Measurements from ENCODE around the gene MT3. TPM values are rescaled to one million over a fixed set of nuclear protein-coding genes. Genes with fewer than 3 reads are reported as not detected.

MT3 gene
- total RNA-seq, 1 experiment from 2014 or later: not detected

- H3K36me3 ChIP-seq (ENCODE audit: control insufficient read depth, insufficient read depth, low read length): no peaks in the 10 kb centered on the region; the same call in 1 of the 2 replicates
- CTCF ChIA-PET: interaction anchor here (0.6 to 1.3 kb wide), 4 partner anchors 17 to 31 kb away, joined by 3 read pairs; partner anchors contain the start of gene MT2A
- DNase-seq (ENCODE audit: low read depth, low spot score): no peak
- peak overlapping the region; percentile 89 for H3K27ac ChIP-seq (ENCODE audit: low read length)
- ATAC-seq: peak; percentile 57
- TSS peak; percentile 99 for BruUV-seq (replicated peaks)
- H3K4me1 ChIP-seq (ENCODE audit: control insufficient read depth, insufficient read depth, low read length): peaks cover 17% of the 10 kb centered on the region
- no peak for TF ChIP-seq CTCF (IDR thresholded peaks at IDR 0.05)
- 0 out of 4 replicates have a peak, but pooled peaks of 1 of the 2 experiments have one; percentile 11 for TF ChIP-seq REST (IDR thresholded peaks at IDR 0.05; ENCODE audit: insufficient read depth in 1 of 2, low read depth in 2 of 2, low read length in 1 of 2)
- intact Hi-C loops (cut with micrococcal nuclease; ENCODE audit: unreplicated experiment) (no loop called here), in situ Hi-C loops (cut with HindIII; ENCODE audit: low pct_unique_long_range_greater_than_20kb, low sequenced_read_pairs) (no loop called here)
- no peaks in the 10 kb centered on the region for H3K9me3 ChIP-seq (ENCODE audit: control insufficient read depth, insufficient read depth, low read depth, low read length)
- peak overlapping the region; percentile 57 to 72 for H3K4me3 ChIP-seq (ENCODE audit: low read depth in 2 of 2, low read length in 2 of 2)
- POLR2A ChIA-PET: interaction anchor here (0.7 to 1.0 kb wide), 3 partner anchors 17 to 43 kb away, joined by 3 to 4 read pairs (median 3); no protein-coding TSS in a partner anchor
- H3K27me3 ChIP-seq (ENCODE audit: control insufficient read depth, insufficient read depth, low read length): no peaks in the 10 kb centered on the region
Observed at GRCh38 chr16:56625943-56626654, 36.8 kb downstream of the MT3 start.

- Histone ChIP-seq H3K4me3 (ENCODE audit: low read depth in 2 of 2, low read length in 2 of 2) (peak overlapping the region; percentile 57 to 72), H3K27me3 (ENCODE audit: control insufficient read depth, insufficient read depth, low read length) (no peaks in the 10 kb centered on the region), H3K27ac (ENCODE audit: low read length) (peak overlapping the region; percentile 89), H3K9me3 (ENCODE audit: control insufficient read depth, insufficient read depth, low read depth, low read length) (no peaks in the 10 kb centered on the region), H3K36me3 (ENCODE audit: control insufficient read depth, insufficient read depth, low read length) (no peaks in the 10 kb centered on the region; the same call in 1 of the 2 replicates), H3K4me1 (ENCODE audit: control insufficient read depth, insufficient read depth, low read length) (peaks cover 13% of the 10 kb centered on the region)
- TF ChIP-seq TCF7L2 (IDR thresholded peaks at IDR 0.05; ENCODE audit: low read depth, low read length): no peak
- no peak for TF ChIP-seq REST (IDR thresholded peaks at IDR 0.05; ENCODE audit: insufficient read depth in 1 of 2, low read depth in 2 of 2, low read length in 1 of 2)
- TF ChIP-seq CTCF (IDR thresholded peaks at IDR 0.05): no peak
- no peak for TF ChIP-seq SIN3A (IDR thresholded peaks at IDR 0.05; ENCODE audit: borderline replicate concordance, insufficient read depth, low read depth, low read length)
- no peak for TF ChIP-seq POLR2AphosphoS5 (IDR thresholded peaks at IDR 0.05; ENCODE audit: low read depth, low read length)
- ATAC-seq (0 out of 2 replicates have a peak, but pooled peaks have one; percentile 6), DNase-seq (ENCODE audit: low read depth, low spot score) (no peak)
- intact Hi-C loops (cut with micrococcal nuclease; ENCODE audit: unreplicated experiment): no loop called here
- BruUV-seq (replicated peaks): no TSS peak
- CTCF ChIA-PET: interaction anchor here (0.6 to 1.3 kb wide), 2 partner anchors 15 to 23 kb away, joined by 3 read pairs; no protein-coding TSS in a partner anchor
- POLR2A ChIA-PET: interaction anchor here (0.7 to 1.2 kb wide), 2 partner anchors 19 to 42 kb away, joined by 3 read pairs; partner anchors contain the start of gene MT2A
- in situ Hi-C loops (cut with HindIII; ENCODE audit: low pct_unique_long_range_greater_than_20kb, low sequenced_read_pairs): no loop called here
Observed at GRCh38 chr16:56626685-56627084, 37.4 kb downstream of the MT3 start.

All from Panc1 (cell line).